GM12801 (cell line): ENCODE results near the gene A2M.

Experiments
- TF ChIP-seq, protein P1 (sequence below): IDR thresholded peaks from one replicate; pipeline ENCODE4 v1.5.1; 2011; ENCODE audit warnings: control low read depth; ENCODE audit not compliant: insufficient read length; ENCODE audit errors: extremely low read depth

Gene A2M

DNA sequence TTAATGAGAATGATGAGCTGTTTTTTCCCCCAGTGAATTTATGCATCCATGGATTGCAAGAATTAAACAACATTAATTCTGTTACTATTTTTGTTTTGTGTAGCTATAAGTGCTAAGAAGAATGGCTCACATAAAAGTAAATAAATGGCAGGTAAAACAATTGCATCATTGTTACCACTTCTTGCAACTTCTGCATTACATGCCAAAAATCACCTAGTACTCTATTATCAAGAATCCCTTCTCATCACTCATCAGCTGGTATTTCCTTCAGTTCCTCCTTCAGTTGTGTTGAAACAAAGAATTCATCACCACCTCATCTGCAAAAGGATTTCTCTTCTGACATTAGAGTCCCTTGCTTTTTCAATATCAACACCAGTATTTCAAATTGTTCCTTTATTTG lies 773 bp downstream of the A2M start:
- TF ChIP-seq, protein P1, sequence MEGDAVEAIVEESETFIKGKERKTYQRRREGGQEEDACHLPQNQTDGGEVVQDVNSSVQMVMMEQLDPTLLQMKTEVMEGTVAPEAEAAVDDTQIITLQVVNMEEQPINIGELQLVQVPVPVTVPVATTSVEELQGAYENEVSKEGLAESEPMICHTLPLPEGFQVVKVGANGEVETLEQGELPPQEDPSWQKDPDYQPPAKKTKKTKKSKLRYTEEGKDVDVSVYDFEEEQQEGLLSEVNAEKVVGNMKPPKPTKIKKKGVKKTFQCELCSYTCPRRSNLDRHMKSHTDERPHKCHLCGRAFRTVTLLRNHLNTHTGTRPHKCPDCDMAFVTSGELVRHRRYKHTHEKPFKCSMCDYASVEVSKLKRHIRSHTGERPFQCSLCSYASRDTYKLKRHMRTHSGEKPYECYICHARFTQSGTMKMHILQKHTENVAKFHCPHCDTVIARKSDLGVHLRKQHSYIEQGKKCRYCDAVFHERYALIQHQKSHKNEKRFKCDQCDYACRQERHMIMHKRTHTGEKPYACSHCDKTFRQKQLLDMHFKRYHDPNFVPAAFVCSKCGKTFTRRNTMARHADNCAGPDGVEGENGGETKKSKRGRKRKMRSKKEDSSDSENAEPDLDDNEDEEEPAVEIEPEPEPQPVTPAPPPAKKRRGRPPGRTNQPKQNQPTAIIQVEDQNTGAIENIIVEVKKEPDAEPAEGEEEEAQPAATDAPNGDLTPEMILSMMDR, result no peak

DNA sequence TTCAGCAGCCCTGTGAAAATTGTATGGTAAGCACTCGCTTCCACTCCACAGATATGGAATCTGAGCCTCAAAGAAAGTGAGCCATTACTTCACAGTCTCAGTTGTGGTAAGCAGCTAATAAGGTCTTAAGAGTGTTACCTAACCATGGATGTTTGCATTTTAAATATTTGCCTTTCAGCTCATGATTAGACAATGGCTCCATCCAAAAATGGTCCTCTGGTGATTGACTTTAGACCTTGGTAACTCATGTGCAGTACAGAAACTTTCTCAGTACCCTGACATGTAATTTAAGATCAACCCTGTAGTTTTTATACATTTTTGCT lies 1.8 kb downstream of the A2M start:
- TF ChIP-seq, protein P1, result no peak

DNA sequence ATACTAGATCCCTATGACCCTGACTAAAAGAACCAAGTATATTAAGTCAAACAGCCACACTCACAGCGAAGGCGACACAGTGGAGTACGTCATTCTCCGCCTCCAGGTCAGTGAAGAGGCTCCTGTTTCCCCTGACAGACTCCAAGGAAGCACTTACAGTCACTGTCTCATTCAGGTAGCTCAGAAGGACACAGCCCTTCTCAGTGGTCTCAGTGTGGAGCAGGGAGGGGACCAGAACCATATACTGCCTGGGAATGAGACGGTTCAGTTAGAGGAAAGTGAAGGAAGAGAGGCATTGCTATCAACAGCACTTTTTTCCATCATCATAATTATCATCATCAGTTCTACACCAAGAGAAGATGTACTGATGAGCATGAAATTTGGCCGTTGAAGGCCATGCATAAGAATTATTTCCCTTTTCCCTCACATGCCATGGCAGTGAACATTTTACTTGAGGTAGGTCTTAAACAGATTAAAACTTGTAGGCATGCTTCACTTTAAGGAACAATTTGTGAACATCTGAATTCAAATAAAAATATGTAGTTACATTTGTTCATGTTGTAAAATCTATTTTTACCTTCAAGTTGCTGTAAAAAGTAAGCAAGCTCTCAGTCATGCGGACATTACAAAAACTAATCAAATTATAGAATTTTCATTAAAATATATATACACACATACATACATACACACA lies 2.3 kb downstream of the A2M start:
- TF ChIP-seq, protein P1, result no peak

DNA sequence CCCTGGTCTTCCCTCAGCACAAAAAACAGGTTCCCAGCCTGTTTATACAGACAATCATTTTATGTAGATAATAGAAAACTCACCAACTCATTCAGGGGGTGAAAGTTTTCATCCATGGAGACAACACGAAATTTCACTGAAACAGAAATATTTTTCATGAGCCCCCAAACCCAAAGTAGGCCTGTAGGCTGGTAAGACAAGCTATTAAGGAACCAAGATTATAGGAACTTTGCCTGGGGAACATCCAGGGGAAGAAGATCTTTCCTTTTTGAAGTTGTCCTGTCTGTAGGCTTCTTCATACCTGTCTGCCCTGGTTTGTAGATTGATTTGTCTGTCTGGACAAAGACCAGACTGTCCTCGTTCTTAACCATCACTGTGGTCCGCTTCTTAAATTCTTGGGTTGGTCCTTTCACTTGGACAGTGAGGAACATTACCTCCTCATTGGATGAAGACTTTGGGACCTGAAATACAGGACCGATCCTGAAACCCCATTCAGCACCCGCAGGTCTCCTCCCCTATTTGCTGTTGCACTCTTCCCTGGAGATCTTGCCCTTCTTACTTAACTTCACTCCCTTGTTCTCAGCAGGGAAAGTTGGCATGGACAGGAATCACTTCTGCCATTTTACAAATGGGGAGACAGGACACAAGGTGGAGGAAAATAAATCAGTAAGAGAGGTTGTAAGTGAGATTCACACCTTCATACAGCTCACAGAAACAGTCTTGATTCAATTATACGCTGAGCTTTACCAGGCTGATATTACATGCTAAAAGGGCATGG lies 3.5 kb downstream of the A2M start:
- TF ChIP-seq, protein P1, result no peak

GRCh38 chr12:9111525-9111924 lies 4.2 kb downstream of the A2M start:
- TF ChIP-seq, protein P1, result no peak

GRCh38 chr12:9109737-9110491 lies 5.8 kb downstream of the A2M start:
- TF ChIP-seq, protein P1, result no peak

GRCh38 chr12:9109213-9109522 lies 6.6 kb downstream of the A2M start:
- TF ChIP-seq, protein P1, result no peak
